Neural cell (in vitro differentiated cells): ENCODE results near the gene GPER1. TPM values are rescaled to one million over a fixed set of nuclear protein-coding genes. Genes with fewer than 3 reads are reported as not detected.

Experiments
- H2AFZ ChIP-seq: fragments of 200-600, 300-800 bp; sonication (generic), shearing (Covaris generic); 2 replicates; pipeline ENCODE4 v1.6.0; 2014; ENCODE audit warnings: low read depth, mild to moderate bottlenecking, antibody characterized with exemption, low read length, moderate library complexity
- H3F3A ChIP-seq: fragments of 200-600 bp; shearing (Covaris generic); 2 replicates; pipeline ENCODE4 v1.6.1; 2016; ENCODE audit warnings: mild to moderate bottlenecking, moderate library complexity, mixed read lengths, antibody characterized with exemption, low read length; ENCODE audit not compliant: insufficient read depth, poor library complexity, severe bottlenecking
- H3K27ac ChIP-seq: fragments of 200-600, 300-800 bp; sonication (generic), shearing (Covaris generic); 2 replicates; pipeline ENCODE4 v1.5.1; 2014; ENCODE audit warnings: mild to moderate bottlenecking, low read length, moderate library complexity
- H3K27me3 ChIP-seq: fragments of 300-800, 200-600 bp; sonication (generic), shearing (Covaris generic); 2 replicates; pipeline ENCODE4 v1.6.0; 2014; ENCODE audit warnings: mild to moderate bottlenecking, low read depth, low read length, moderate library complexity; ENCODE audit not compliant: insufficient read depth
- H3K36me3 ChIP-seq: fragments of 300-800, 200-600 bp; sonication (generic), shearing (Covaris generic); 2 replicates; pipeline ENCODE4 v1.5.1; 2014; ENCODE audit warnings: mild to moderate bottlenecking, antibody characterized with exemption, low read length, moderate library complexity; ENCODE audit not compliant: insufficient read depth
- H3K4me2 ChIP-seq: fragments of 300-800, 200-600 bp; sonication (generic), shearing (Covaris generic); 2 replicates; pipeline ENCODE4 v1.6.0; 2014; ENCODE audit warnings: mild to moderate bottlenecking, low read length
- H3K4me3 ChIP-seq: fragments of 300-800, 200-600 bp; sonication (generic), shearing (Covaris generic); 2 replicates; pipeline ENCODE4 v1.5.1; 2014; ENCODE audit warnings: mild to moderate bottlenecking, low read length, moderate library complexity
- H3K79me2 ChIP-seq: fragments of 200-600 bp; shearing (Covaris generic); replicated peaks from 2 replicates; pipeline ENCODE4 v1.6.0; 2014; ENCODE audit warnings: mild to moderate bottlenecking, low read length, moderate library complexity; ENCODE audit not compliant: insufficient read depth
- H3K9ac ChIP-seq: fragments of 300-800, 200-600 bp; sonication (generic), shearing (Covaris generic); 2 replicates; pipeline ENCODE4 v1.6.1; 2016; ENCODE audit warnings: mild to moderate bottlenecking, low read length, mixed read lengths
- H3K9me2 ChIP-seq: fragments of 200-600 bp; shearing (Covaris generic); 2 replicates; pipeline ENCODE4 v1.6.1; 2016; ENCODE audit warnings: mild to moderate bottlenecking, low read length, mixed read lengths; ENCODE audit not compliant: insufficient read depth
- H3K9me3 ChIP-seq: fragments of 200-600, 300-800 bp; sonication (generic), shearing (Covaris generic); 2 replicates; pipeline ENCODE4 v1.6.1; 2016; ENCODE audit warnings: mild to moderate bottlenecking, mixed run types, low read length, moderate library complexity, mixed read lengths
- H4K20me1 ChIP-seq: fragments of 200-600 bp; shearing (Covaris generic); 2 replicates; pipeline ENCODE4 v1.6.1; 2016; ENCODE audit warnings: mild to moderate bottlenecking, mixed run types; ENCODE audit not compliant: insufficient read depth
- CTCF ChIP-seq: fragments of 450-650 bp; IDR thresholded peaks from 2 replicates; pipeline ENCODE4 v1.5.1; 2014; ENCODE audit warnings: antibody characterized with exemption, mild to moderate bottlenecking, moderate library complexity; ENCODE audit not compliant: poor library complexity, severe bottlenecking
- EP300 ChIP-seq: fragments of 450-650 bp; conservative IDR thresholded peaks from 2 replicates; pipeline ENCODE4 v1.6.1; 2014; ENCODE audit warnings: antibody characterized with exemption, mild to moderate bottlenecking, moderate library complexity; ENCODE audit not compliant: poor library complexity, severe bottlenecking
- EZH2 ChIP-seq: fragments of 200-600, 300-800 bp; shearing (Covaris generic), sonication (generic); IDR thresholded peaks from 2 replicates; pipeline ENCODE4 v1.6.1; 2014; ENCODE audit warnings: antibody characterized with exemption, low read length, borderline replicate concordance, mild to moderate bottlenecking; ENCODE audit not compliant: insufficient read depth, poor library complexity, severe bottlenecking
- MXI1 ChIP-seq: fragments of 450-650 bp; conservative IDR thresholded peaks from 2 replicates; pipeline ENCODE4 v1.6.1; 2014; ENCODE audit warnings: antibody characterized with exemption, mild to moderate bottlenecking; ENCODE audit not compliant: poor library complexity, severe bottlenecking
- POLR2AphosphoS5 ChIP-seq: IDR thresholded peaks from 2 replicates; pipeline ENCODE4 v1.6.1; 2012
- RAD21 ChIP-seq: fragments of 450-650 bp; conservative IDR thresholded peaks from 2 replicates; pipeline ENCODE4 v1.6.1; 2014; ENCODE audit warnings: antibody characterized with exemption, mild to moderate bottlenecking, moderate library complexity
- REST ChIP-seq: IDR thresholded peaks from 2 replicates; pipeline ENCODE4 v1.6.1; 2012; ENCODE audit warnings: borderline replicate concordance
- SMC3 ChIP-seq: fragments of 450-650 bp; conservative IDR thresholded peaks from 2 replicates; pipeline ENCODE4 v1.6.1; 2014; ENCODE audit warnings: antibody characterized with exemption, mild to moderate bottlenecking, moderate library complexity; ENCODE audit not compliant: poor library complexity
- TAF1 ChIP-seq: IDR thresholded peaks from 2 replicates; pipeline ENCODE4 v1.6.1; 2012; ENCODE audit warnings: low read depth
- polyA plus RNA-seq: library from polyadenylated mRNA; depleted of rRNA; stranded (reverse); fragments of >200 nt; gene quantifications from 2 replicates; pipeline ENCODE4 v1.2.3, GENCODE V29; 2014

The GPER1 gene
- polyA plus RNA-seq, 1 donor from 2014 or later, result not detected

DNA sequence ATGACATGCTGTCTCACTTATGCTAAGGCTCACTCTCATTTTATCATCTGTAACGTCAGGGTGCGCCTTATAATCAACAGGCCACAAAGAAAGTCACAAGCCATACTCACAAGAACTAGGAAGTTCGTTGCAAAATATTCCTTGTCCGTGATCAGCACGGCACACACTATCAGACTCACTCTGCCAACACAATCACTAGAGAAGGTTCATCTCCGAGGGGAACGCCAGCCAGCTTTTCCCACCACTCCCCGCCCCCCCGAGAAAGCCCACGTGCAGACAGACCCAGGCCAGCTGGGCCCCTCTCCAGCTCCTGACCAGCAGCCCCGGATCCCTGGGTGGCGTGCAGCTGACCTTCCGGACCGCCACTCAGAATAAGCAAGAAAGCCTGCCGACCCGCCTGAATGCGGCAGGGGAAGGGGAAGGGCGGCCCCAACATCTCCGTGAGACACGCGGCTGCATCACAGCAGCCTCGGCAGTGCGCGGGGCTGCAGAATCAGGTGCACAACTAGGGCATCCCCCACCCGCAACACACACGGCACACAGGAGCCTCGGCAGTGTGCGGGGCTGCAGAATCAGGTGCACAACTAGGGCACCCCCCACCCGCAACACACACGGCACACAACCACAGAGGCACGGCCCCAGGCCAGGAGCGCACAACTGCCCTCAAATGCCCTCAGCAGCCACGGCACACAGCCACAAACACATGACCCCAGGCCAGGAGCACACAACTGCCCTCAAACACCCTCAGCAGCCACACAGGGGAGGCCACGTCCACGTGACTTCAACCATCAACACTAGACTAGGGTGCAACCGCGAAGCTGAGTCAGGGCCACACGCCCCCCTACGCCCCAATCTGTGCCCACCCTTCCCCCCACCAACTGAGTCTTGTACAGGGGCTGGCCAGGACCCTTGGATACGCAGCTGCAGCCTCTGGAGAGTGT lies 46.1 kb upstream of the GPER1 start:
- Histone ChIP-seq H3K9me3 (no peaks in the 10 kb centered on the region), H3K27ac (no peak overlapping the region), H3K27me3 (no peaks in the 10 kb centered on the region), H2AFZ (no peak overlapping the region), H4K20me1 (no peaks in the 10 kb centered on the region), H3F3A (no peaks in the 10 kb centered on the region), H3K36me3 (no peaks in the 10 kb centered on the region), H3K4me3 (no peak overlapping the region), H3K79me2 (no peaks in the 10 kb centered on the region), H3K9ac (no peak overlapping the region), H3K4me2 (no peak overlapping the region), H3K9me2 (no peaks in the 10 kb centered on the region)
- TF ChIP-seq REST (no peak), EZH2 (no peak), MXI1 (no peak), RAD21 (no peak), SMC3 (no peak), TAF1 (no peak), CTCF (no peak), POLR2AphosphoS5 (no peak), EP300 (no peak)

DNA sequence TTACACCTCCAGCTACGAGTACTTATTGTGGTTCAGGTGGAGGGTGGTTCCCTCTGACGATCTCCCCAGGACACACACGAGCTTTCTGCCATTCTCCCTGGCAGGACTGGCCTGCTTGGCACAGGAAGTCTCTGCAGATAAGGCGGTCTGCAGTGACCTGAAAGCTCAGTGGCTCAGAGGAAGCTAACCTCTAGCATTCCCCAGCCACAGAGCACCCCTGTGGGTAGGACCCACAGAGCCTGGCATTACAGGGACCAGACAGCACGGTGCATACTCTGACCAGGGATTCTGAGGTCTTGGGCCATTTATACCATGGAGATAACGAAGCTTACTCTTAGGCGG lies 45.5 kb upstream of the GPER1 start:
- Histone ChIP-seq H4K20me1 (no peaks in the 10 kb centered on the region), H3K9me2 (no peaks in the 10 kb centered on the region), H3K9me3 (no peaks in the 10 kb centered on the region), H3K4me3 (no peak overlapping the region), H3K27me3 (no peaks in the 10 kb centered on the region), H3K9ac (no peak overlapping the region), H2AFZ (no peak overlapping the region), H3K36me3 (no peaks in the 10 kb centered on the region), H3K27ac (no peak overlapping the region), H3F3A (no peaks in the 10 kb centered on the region), H3K79me2 (no peaks in the 10 kb centered on the region), H3K4me2 (no peak overlapping the region)
- TF ChIP-seq TAF1 (no peak), MXI1 (no peak), RAD21 (no peak), POLR2AphosphoS5 (no peak), EZH2 (no peak), CTCF (no peak), SMC3 (no peak), REST (no peak)
